Ramos (cell line): ENCODE data around the gene LUC7L2.
"Not testable (repeated sequence)": the region's sequence is repeated elsewhere in the genome, so short reads cannot be mapped to it uniquely, and the experiment has no call there.

Source experiments
- in situ Hi-C: fragments of 300-500 bp; cut with MboI; formaldehyde crosslinking; loops from one replicate; pipeline ENCODE4 v1.14.3; 2022; ENCODE audit warnings: low sequenced_read_pairs; ENCODE audit not compliant: unreplicated experiment

The LUC7L2 gene, protein sequence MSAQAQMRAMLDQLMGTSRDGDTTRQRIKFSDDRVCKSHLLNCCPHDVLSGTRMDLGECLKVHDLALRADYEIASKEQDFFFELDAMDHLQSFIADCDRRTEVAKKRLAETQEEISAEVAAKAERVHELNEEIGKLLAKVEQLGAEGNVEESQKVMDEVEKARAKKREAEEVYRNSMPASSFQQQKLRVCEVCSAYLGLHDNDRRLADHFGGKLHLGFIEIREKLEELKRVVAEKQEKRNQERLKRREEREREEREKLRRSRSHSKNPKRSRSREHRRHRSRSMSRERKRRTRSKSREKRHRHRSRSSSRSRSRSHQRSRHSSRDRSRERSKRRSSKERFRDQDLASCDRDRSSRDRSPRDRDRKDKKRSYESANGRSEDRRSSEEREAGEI

DNA sequence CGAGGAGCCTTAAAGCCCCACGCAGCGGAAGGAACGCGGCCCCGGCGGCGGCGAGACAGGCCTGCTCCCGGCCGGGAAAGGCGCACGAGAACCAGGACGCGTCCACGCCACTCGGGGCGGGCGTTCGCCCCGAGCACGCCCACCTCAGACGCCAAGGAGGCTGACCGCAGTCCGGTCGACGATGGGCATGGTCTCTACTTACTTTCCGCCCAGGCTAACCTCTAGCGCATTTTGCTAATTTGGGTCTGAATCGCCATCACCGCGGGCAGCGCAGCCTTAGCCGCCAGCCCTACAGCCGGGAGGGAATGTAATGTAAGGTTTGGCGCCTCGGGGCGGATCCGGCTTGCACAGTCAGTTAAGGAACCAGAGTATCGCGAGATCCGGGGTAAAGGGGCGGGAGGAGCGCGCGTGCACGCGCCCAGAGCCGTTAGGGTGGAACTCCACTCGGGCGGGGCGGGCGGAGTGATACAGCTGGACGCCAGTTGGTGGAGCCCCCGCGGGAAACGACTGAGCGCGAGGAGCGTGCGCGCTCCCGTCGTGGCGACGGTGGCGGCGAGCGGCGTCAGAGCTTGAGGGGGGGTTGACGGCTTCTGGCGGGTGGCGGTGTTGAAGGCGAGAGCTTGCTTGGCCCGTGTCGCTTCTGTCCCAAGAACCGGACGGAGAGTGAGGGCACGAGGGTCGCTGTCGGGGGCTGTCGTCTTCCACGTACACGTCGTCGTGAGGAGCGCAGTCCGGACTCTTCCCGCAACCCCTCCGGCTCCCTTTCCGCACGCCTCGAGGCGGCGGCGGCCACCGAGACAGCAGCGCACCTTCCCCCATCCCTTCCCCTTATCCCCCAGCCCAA, at the start of gene LUC7L2:
Gene LUC7L2, plus strand, starts transcription at position 529 of the 844 bp plus-strand sequence. CDS start 368 bp downstream, outside the sequence.
- in situ Hi-C loops = loop anchor here (25.0 kb wide), 1 partner anchor 1372 kb away; no protein-coding TSS in a partner anchor

DNA sequence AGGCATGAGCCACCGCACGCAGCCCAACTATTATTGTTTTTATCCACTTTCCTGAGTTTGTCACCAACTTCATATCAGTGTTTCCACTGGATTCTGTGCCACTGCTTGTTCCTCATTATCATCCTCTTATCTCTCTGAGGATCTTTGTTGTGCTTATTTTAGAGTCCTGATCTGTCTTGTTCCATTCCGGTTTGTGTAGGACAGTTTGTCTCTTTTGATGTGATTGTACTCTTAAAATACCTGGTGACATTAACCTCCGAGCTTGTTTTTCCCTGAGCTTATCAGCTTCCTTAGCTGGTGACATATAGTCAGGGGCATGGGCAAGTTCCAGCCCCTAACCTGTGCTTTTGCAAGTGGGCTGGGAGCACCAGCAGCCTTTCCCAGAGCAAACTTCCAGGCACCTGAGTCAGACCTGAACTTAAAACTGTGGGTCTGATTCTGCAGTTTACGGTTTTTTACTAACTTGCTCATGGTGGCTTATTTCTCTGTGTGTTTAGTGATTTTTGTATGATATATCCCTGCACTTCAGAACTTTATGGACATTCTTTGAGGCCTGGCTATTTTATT, 41.7 kb upstream of the LUC7L2 start:
- in situ Hi-C loops = no loop called here

DNA sequence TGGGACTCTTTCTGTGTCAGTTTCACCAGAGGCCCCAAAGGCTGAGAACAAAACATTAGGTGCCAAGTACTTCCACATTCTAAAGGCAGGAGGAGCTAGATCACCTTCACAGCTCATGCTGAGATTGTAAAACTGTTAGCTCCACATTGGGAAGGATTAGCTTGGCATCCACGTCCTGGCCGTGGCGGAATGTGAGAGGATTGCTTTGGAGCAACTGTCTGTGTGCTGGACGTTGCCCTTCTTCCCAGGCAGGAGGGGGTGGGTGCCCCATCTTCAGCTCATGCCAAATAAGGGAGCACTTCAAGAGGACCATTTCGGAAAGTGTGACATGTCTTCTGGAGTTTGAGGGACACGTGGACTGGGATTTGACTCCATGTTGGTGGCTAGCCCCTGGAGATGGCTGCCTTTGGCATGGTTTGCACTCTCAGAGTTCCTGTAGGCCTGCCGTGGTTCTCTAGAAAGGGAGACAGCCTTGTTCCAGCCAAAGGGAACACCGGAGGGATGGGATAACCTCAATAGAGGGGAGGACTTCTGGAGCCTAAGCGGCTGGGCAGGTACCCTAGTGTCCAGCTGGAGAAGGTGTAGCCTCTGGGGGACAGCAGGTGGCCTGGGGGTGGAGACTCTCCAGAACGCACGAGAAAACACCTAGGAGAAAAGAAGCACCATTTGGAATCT, 38.5 kb upstream of the LUC7L2 start:
- in situ Hi-C loops = no loop called here

DNA sequence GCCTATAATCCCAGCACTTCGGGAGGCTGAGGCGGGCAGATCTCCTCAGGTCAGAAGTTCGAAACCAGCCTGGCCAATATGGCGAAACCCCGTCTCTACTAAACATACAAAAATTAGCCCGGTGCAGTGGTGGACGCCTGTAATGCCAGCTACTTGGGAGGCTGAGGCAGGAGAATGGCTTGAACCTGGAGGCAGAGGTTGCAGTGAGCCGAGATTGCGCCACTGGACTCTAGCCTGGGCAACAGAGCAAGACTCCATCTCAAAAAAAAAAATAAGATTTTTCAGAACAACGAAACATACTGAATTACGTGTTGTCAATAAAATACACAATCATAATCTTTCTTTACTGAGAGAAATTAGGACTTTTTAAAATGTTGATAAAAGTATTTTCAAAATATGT, 35.0 kb upstream of the LUC7L2 start:
- in situ Hi-C loops = not testable (repeated sequence)

DNA sequence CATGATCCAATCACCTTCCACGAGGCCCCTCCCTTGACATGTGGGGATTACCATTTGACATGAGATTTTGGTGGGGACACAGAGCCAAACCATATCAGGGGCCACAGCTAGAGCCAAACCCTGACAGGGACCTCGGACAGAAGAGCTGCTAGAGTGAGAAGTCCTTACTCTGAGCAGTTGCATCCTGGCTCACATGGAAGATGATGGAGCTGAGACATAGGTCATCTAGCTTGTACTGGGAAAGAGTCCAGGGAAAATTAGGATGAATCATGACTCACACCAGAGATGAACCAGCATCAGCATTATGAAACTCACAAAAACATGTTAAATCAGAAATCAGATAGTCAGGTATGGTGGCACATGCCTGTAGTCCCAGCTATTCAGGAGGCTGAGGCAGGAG, 31.3 kb upstream of the LUC7L2 start:
- in situ Hi-C loops = no loop called here

DNA sequence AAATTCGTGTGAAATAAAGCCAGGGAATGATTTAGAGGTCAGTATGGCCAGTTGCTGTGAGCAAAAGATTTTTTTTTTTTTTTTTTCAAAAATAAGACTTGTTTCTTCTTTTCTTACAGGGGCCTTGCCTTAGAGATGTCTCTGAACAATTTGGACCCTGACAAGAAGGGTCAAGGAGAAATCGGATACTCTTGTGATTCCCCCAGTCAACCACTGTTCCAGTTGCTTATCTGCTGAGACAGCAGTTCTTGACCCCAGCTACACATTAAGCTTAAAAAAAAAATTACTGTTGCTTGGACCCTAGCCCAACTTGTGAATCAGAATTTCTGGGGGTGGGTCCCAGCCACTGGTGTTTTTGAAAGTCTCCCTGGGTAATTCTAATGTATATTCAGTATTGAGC, 30.6 kb upstream of the LUC7L2 start:
- in situ Hi-C loops = no loop called here

DNA sequence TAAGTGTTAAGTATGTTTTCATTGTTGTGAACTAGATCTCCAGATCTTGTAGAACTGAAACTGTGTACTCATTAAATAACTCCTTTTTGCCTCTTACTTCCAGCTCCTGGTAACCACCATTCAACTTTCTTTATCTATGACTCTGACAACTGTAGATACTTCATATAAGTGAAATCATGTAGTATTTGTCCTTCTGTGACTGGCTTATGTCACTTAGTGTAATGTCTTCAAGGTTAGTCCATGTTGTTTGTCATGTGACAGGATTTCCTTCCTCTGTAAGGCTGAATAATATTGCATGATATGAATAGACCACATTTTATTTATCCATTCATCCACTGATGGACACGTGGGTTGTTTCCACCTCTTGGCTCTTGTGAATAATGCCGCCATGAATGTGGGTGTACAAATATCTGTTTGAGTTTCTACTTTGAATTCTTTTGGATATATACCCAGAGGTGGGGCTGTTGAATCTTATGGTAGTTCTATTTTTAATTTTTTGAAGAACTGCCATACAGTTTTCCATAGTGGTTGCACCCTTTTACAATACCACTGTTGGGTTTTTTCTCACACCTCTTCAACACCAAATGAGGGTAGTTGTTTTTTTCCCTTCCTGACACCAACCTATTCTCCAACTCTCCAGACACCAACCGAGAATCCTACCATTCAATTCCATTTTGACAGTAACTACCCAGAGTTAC, 29.2 kb upstream of the LUC7L2 start:
- in situ Hi-C loops = no loop called here

DNA sequence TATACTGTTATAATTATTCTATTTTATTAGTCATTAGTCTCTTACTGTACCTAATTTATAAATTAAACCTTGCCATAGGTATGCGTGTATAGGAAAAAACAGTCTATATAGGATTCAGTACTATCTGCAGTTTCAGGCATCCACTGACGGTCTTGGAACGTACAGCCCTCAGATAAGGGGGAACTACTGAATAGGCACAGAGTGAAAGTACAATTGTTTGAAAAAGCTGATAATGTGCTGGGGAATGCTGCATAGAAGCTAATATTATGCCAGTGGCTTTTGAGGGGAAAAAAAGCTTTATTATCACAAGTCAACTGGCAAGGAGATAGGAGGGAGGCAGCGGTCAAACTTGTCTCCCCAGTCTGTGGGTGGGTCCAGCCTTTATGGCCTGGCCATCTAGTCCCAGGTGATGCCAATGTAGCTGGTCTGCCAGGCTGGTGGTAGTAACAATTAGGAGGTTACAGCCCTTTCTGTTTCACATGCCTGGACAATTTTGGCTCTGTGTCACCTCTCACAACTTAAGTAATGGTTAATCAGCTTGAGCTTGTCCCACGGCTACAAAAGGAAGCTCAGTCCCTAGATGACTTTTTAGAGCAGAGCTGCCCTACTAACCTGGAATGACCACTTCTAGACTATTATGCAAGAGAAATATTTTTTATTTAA, 26.9 kb upstream of the LUC7L2 start:
- in situ Hi-C loops = no loop called here

DNA sequence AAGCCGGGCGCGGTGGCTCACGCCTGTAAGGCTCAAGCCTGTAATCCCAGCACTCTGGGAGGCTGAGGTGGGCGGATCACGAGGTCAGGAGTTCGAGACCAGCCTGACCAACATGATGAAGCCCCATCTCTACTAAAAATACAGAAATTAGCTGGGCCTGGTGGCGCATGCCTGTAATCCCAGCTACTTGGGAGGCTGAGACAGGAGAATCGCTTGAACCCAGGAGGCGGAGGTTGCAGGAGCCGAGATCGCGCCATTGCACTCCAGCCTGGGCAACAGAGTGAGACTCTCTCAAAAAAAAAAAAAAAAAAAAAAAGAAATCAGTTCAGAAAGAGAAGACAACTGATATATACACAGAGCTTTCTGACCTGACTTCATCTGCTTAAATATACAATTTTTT, 26.3 kb upstream of the LUC7L2 start:
- in situ Hi-C loops = not testable (repeated sequence)

DNA sequence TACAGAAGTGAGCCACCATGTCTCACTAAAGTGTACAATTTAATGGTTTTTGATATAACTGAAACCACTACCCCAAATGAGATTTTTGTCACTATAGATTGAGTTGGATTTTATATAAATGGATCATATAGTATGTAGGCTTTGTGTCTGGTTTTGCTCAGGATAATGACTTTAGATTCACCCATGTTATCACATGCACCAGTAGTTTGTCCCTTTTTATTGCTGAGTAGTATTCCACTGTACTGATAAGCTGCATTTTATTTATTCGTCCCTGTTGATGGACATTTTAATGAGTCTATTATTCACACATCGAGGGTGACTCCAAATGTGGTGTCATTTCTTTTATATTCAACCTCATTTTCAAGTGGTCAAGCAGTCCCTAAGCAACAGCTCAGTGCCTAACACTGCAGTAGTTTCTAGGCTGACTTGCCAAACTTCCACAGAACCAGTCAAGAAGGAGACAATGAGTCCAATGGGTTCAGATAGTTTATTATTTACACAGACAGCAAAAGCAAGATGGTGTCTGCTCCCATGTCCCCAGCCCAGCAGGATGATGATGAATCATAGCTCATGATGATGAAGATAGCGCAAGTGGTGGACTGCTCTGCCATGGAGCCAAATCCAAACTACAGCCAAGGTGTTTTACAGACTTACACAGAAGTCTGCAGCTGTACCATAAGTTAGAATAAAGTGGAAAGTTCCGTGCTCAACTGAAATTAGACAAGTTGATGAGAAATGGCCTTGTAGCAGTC, 25.1 kb upstream of the LUC7L2 start:
- in situ Hi-C loops = no loop called here

DNA sequence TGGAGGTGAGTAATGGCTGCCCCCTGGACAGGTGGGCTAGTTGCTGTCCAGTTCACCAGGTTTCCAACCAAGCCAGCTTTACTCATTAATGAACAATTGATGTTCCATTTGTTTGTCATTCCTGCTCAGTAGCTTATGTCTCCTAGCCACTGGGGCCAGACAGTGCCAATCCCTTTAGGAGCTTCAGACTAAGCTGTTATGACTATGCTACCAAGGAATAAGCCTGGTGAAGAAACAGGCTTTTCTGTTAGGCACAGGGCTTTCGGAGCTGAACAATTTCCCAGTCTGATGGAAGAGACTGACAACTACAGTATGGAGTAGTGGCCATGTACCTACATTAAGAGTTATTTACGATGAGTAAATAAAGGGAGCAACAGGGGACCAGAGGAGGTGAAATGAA, 20.7 kb upstream of the LUC7L2 start:
- in situ Hi-C loops = no loop called here

DNA sequence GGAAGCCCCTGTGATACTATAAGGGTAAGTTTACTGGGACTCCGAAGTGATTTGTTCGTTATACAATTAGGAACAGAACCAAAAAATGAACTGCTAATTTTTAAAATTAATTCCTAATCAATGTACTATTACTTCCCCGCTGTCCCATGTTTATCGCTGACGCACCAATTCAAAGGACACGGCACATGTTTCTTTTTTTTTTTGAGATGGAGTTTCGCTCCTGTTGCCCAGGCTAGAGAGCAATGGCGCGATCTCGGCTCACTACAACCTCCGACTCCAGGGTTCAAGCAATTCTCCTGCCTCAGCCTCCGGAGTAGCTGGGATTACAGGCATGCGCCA, 20.0 kb upstream of the LUC7L2 start:
- in situ Hi-C loops = no loop called here

DNA sequence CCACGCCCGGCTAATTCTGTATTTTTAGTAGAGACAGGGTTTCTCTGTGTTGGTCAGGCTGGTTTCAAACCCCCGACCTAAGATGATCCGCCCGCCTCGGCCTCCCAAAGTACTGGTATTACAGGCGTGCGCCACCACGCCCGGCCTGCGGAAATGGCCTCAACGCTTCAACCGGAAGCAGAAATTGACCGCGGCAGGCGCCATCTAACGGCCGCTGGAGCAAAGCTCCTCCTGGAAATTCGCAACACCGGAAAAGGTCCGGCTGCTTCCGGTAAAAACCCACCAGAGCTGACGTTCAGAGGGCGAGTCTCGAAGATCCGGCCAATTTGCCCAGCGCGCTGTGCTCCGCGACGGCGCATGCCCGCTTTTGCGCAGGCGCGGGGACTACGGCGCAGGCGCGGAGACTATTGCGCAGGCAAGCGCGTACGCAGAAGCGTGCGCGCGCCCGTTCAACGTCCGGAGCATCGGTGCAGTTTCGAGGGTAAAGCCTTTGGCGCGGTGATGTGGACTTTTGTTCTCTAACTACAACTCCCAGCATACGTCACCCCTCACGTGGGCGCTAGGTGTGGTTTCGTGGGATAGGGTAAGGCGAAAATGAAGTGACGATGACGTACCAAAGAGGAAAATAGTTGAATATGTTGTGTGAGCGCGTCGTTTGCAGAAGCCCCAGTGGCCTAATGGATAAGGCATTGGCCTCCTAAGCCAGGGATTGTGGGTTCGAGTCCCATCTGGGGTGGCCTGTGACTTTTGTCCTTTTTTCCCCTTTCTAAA, 19.5 kb upstream of the LUC7L2 start:
- in situ Hi-C loops = no loop called here

DNA sequence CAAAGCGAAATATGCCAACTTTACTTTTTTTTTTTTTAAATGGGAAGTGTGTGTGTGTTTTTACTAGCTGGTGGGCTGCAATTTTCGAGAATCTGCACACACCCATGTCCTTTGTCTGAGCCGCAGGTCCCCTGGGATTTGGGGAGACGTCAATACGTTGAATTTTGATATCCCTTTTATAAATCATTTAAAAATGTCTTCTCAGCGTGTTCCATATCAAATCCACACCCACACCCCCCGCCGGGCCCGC, 19.0 kb upstream of the LUC7L2 start:
- in situ Hi-C loops = no loop called here

DNA sequence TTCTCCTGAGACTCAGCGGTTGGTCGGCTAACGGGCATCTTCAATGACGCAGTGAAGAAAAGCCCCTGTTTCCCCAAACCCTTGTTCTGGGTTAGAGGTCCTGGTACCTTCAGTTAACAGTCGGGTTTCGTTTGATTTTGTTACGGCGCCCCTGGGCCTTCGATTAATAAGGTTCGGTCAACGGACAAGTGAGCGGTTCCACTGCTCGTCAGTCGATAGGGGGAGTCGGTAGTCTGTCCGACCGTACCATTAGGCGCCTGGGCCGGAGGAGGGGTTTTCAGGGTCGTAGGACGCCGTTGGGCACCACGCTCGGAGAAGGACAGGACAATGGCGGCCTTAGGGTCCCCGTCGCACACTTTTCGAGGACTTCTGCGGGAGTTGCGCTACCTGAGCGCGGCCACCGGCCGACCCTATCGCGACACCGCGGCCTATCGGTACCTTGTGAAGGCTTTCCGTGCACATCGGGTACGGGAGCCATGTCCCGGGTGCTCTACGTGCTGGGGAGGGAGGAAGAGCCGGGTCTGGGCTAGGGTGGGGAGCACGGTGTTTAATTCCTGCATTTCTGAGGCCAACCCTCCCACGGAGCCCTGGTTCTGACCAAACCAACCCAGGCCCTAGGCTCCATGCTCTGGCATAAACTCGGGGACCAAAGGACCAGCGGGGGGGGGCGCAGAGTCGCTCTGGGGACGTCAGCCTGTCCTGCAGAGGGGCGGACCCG, 18.5 kb upstream of the LUC7L2 start, which contains the start of gene FMC1:
Gene FMC1, plus strand, starts transcription at position 280 of the 718 bp plus-strand sequence. Its CDS starts 48 bp downstream, at position 328.
- in situ Hi-C loops = no loop called here

DNA sequence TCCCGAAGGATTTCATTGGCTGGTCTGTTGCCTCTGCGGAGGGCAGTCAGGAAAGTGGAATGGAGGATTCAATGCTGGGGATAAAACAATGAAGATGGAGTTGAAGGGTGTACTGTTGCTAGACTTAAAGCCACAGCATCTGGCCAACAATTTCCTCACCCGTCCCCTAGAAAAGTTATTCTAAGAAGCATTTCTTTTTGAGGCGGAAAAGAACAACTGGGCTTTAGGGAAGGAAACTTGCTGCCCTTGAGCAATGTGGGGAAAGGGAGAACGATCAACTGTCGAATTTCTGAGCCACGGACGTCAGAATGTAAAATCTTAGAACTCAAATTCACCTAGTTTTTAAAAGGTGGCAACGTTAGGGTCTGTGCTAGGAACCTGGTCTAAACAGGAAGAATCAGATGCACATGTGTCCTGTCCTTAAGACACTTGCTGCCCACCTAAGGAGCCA, 17.9 kb upstream of the LUC7L2 start:
- in situ Hi-C loops = no loop called here

DNA sequence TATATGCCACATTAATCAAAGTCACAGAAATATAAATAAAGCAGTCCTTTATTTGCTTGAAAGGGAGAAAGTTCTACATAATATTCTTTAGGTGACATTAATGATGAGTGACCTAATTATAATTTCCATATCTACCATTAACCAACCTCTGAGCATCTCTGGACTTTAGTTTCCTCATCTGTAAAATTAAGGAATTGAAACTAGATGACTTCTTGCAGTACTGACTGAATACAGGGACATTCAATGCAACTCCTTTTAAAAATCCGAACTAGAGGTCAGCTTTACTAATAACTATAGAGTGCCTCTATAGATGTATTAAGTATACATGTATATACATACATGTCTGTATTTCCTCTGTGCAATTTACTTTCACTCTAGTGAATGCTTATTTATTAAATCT, 14.7 kb upstream of the LUC7L2 start:
- in situ Hi-C loops = no loop called here
